ENCODE data around the gene ZFHX2. TPM values are rescaled to one million over a fixed set of nuclear protein-coding genes. Genes with fewer than 3 reads are reported as not detected.

The ZFHX2 gene
- total and polyA plus RNA-seq, 2 of the 13 experiments (the other 11 are each of a cell fraction or from before 2014, with no cell fraction given): 0.17 to 0.44 TPM

DNA sequence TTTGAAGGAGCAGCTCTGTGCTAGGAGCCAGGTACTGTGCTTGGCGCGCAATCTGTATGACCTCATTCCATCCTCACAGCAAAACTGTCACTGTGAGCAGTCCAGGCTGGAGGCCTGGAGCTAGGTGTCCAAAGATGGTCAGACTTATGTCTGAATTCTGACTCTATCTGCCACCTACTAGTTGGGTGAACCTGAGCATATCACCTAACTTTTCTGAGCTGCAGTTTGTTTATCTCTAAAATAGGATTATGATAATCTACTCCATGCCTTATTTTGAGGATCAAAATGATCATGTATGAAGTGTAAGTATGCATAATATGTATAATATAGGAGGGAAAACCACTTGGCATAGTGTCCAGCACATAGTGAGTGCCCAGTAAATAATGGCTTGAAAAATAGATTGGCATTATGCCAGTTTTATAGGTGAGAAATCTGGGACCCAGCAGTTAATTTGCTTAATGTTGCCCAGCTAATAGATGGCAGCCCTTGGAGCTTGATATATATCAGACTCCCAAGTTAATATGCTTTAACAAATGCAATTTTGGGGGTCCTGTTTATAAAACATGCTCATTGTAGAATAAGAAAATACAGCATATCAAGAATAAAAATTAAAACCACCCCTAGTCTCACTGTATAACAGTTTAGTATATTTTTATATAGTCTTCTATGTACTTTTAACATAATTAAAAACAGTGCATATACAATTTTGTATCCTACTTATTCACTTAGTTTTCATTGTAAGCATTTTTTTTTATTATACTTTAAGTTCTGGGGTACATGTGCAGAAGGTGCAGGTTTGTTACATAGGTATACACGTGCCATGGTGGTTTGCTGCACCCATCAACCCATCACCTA lies 31.6 kb upstream of the ZFHX2 start (continued):
- TF ChIP-seq, protein P1, sequence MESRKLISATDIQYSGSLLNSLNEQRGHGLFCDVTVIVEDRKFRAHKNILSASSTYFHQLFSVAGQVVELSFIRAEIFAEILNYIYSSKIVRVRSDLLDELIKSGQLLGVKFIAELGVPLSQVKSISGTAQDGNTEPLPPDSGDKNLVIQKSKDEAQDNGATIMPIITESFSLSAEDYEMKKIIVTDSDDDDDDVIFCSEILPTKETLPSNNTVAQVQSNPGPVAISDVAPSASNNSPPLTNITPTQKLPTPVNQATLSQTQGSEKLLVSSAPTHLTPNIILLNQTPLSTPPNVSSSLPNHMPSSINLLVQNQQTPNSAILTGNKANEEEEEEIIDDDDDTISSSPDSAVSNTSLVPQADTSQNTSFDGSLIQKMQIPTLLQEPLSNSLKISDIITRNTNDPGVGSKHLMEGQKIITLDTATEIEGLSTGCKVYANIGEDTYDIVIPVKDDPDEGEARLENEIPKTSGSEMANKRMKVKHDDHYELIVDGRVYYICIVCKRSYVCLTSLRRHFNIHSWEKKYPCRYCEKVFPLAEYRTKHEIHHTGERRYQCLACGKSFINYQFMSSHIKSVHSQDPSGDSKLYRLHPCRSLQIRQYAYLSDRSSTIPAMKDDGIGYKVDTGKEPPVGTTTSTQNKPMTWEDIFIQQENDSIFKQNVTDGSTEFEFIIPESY (CRISPR knock-in tag; IDR thresholded peaks at IDR 0.05): no peak
- TF ChIP-seq ZNF672 (CRISPR knock-in tag; IDR thresholded peaks at IDR 0.05): no peak
- TF ChIP-seq, protein P2, sequence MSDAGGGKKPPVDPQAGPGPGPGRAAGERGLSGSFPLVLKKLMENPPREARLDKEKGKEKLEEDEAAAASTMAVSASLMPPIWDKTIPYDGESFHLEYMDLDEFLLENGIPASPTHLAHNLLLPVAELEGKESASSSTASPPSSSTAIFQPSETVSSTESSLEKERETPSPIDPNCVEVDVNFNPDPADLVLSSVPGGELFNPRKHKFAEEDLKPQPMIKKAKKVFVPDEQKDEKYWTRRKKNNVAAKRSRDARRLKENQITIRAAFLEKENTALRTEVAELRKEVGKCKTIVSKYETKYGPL (CRISPR knock-in tag; IDR thresholded peaks at IDR 0.05): no peak
- TF ChIP-seq, protein P3, sequence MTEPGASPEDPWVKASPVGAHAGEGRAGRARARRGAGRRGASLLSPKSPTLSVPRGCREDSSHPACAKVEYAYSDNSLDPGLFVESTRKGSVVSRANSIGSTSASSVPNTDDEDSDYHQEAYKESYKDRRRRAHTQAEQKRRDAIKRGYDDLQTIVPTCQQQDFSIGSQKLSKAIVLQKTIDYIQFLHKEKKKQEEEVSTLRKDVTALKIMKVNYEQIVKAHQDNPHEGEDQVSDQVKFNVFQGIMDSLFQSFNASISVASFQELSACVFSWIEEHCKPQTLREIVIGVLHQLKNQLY (CRISPR knock-in tag; IDR thresholded peaks at IDR 0.05): peak; percentile 34; the same call in 1 of the 2 replicates
- TF ChIP-seq, protein P4, sequence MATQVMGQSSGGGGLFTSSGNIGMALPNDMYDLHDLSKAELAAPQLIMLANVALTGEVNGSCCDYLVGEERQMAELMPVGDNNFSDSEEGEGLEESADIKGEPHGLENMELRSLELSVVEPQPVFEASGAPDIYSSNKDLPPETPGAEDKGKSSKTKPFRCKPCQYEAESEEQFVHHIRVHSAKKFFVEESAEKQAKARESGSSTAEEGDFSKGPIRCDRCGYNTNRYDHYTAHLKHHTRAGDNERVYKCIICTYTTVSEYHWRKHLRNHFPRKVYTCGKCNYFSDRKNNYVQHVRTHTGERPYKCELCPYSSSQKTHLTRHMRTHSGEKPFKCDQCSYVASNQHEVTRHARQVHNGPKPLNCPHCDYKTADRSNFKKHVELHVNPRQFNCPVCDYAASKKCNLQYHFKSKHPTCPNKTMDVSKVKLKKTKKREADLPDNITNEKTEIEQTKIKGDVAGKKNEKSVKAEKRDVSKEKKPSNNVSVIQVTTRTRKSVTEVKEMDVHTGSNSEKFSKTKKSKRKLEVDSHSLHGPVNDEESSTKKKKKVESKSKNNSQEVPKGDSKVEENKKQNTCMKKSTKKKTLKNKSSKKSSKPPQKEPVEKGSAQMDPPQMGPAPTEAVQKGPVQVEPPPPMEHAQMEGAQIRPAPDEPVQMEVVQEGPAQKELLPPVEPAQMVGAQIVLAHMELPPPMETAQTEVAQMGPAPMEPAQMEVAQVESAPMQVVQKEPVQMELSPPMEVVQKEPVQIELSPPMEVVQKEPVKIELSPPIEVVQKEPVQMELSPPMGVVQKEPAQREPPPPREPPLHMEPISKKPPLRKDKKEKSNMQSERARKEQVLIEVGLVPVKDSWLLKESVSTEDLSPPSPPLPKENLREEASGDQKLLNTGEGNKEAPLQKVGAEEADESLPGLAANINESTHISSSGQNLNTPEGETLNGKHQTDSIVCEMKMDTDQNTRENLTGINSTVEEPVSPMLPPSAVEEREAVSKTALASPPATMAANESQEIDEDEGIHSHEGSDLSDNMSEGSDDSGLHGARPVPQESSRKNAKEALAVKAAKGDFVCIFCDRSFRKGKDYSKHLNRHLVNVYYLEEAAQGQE (IDR thresholded peaks at IDR 0.05; ENCODE audit: borderline replicate concordance in 1 of 2, low read depth in 1 of 2, low read length in 2 of 2): no peak
- no peak for TF ChIP-seq KAT8 (CRISPR knock-in tag; IDR thresholded peaks at IDR 0.05)
- no peak for TF ChIP-seq ZNF558 (CRISPR knock-in tag; IDR thresholded peaks at IDR 0.05; ENCODE audit: borderline replicate concordance)
- 0 out of 2 replicates have a peak, but pooled peaks have one; percentile 32 for TF ChIP-seq PHF21A (CRISPR knock-in tag; IDR thresholded peaks at IDR 0.05)
- no peak for TF ChIP-seq SIN3B (IDR thresholded peaks at IDR 0.05; ENCODE audit: low read length)
- TF ChIP-seq ETV5 (CRISPR knock-in tag; IDR thresholded peaks at IDR 0.05; ENCODE audit: borderline replicate concordance): no peak
- TF ChIP-seq SP2 (CRISPR knock-in tag; IDR thresholded peaks at IDR 0.05): no peak
- TF ChIP-seq, protein P5, sequence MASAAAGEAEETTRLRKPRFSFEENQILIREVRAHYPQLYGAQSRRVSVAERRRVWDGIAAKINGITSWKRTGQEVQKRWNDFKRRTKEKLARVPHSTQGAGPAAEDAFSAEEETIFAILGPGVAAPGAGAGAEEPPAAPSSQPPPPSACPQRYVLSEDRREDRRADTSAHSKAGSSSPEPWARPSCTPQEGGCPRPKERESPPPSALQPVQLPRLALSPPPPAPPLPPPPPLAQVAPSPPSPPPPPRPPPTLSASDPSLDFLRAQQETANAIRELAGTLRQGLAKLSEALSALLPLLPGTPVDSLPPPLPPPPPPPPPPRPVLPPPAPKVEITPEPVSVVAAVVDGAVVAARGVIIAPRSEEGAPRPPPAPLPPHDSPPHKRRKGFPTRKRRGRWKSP (CRISPR knock-in tag; IDR thresholded peaks at IDR 0.05): 0 out of 2 replicates have a peak, but pooled peaks have one; percentile 17
- TF ChIP-seq, protein P6, sequence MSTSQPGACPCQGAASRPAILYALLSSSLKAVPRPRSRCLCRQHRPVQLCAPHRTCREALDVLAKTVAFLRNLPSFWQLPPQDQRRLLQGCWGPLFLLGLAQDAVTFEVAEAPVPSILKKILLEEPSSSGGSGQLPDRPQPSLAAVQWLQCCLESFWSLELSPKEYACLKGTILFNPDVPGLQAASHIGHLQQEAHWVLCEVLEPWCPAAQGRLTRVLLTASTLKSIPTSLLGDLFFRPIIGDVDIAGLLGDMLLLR (CRISPR knock-in tag; IDR thresholded peaks at IDR 0.05): no peak
- no peak for TF ChIP-seq KAT7 (CRISPR knock-in tag; IDR thresholded peaks at IDR 0.05; ENCODE audit: borderline replicate concordance)
- no peak for TF ChIP-seq JDP2 (CRISPR knock-in tag; IDR thresholded peaks at IDR 0.05; ENCODE audit: borderline replicate concordance)
- peak; percentile 99 for TF ChIP-seq LCORL (IDR thresholded peaks at IDR 0.05)
- no peak for TF ChIP-seq LCORL (CRISPR knock-in tag; IDR thresholded peaks at IDR 0.05)

All from HepG2 (cell line).